ENCODE measurements around the gene TRAF3IP3. TPM values are rescaled to one million over a fixed set of nuclear protein-coding genes. Genes with fewer than 3 reads are reported as not detected.

Gene TRAF3IP3
- total RNA-seq, 2 donors from 2014 or later = 3.6 to 4.7 TPM

DNA sequence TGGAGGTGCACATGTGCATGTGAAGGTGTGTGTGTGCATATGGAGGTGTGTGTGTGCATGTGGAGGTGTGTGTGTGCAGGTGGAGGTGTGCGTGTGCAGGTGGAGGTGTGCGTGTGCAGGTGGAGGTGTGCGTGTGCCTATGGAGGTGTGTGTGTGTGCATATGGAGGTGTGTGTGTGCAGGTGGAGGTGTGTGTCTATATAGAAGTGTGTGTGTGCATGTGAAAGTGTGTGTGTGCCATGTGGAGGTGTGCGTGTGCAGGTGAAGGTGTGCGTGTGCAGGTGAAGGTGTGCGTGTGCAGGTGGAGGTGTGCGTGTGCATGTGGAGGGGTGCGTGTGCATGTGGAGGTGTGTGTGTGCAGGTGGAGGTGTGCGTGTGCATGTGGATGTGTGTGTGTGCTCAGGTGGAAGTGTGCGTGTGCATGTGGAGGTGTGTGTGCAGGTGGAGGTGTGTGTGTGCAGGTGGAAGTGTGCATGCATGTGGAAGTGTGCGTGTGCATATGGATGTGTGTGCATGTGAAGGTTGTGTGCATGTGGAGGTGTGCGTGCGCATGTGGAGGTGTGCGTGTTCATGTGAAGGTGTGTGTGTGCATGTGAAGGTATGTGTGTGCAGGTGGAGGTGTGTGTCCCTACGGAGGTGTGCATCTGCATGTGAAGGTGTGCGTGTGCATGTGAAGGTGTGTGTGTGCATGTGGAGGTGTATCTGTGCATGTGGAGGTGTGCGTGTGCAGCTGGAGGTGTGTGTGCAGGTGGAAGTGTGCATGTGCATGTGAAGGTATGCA, 15.0 kb downstream of the TRAF3IP3 start:
- no peak for ATAC-seq

GRCh38 chr1:209772126-209772525, 16.3 kb downstream of the TRAF3IP3 start:
- Histone ChIP-seq H3K9me3 (no peaks in the 10 kb centered on the region), H3K36me3 (replicated peaks in 1 of 2; ENCODE audit: insufficient read depth in 1 of 2, low read depth in 2 of 2) (no peaks in the 10 kb centered on the region), H3K27ac (no peak overlapping the region), H3K4me1 (peaks cover 15% of the 10 kb centered on the region), H3K4me3 (no peak overlapping the region), H3K27me3 (no peaks in the 10 kb centered on the region)
- no peak for TF ChIP-seq POLR2A (IDR thresholded peaks at IDR 0.05)
- DNase-seq (no peak), ATAC-seq (no peak)
- intact Hi-C loops (cut with DNase I) = no loop called here
- WGBS, 2 donors = 55 to 61% methylated on average over 6 of the region's 6 CpGs

More for the DNA sequence above, 15.0 kb downstream of the TRAF3IP3 start:
- no peak overlapping the region for H3K27ac ChIP-seq
- DNase-seq = no peak
- WGBS, 2 donors = 89 to 91% methylated on average over 17 of the region's 17 CpGs
- no peak for TF ChIP-seq POLR2A (IDR thresholded peaks at IDR 0.05)
- TF ChIP-seq, protein P1, sequence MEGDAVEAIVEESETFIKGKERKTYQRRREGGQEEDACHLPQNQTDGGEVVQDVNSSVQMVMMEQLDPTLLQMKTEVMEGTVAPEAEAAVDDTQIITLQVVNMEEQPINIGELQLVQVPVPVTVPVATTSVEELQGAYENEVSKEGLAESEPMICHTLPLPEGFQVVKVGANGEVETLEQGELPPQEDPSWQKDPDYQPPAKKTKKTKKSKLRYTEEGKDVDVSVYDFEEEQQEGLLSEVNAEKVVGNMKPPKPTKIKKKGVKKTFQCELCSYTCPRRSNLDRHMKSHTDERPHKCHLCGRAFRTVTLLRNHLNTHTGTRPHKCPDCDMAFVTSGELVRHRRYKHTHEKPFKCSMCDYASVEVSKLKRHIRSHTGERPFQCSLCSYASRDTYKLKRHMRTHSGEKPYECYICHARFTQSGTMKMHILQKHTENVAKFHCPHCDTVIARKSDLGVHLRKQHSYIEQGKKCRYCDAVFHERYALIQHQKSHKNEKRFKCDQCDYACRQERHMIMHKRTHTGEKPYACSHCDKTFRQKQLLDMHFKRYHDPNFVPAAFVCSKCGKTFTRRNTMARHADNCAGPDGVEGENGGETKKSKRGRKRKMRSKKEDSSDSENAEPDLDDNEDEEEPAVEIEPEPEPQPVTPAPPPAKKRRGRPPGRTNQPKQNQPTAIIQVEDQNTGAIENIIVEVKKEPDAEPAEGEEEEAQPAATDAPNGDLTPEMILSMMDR (IDR thresholded peaks at IDR 0.05) = no peak
- no peaks in the 10 kb centered on the region for H3K36me3 ChIP-seq (replicated peaks in 1 of 2; ENCODE audit: insufficient read depth in 1 of 2, low read depth in 2 of 2)
- intact Hi-C loops (cut with DNase I) = no loop called here
- no peaks in the 10 kb centered on the region for H3K27me3 ChIP-seq
- H3K9me3 ChIP-seq = no peaks in the 10 kb centered on the region
- peaks cover 15% of the 10 kb centered on the region for H3K4me1 ChIP-seq
- no peak overlapping the region for H3K4me3 ChIP-seq

DNA sequence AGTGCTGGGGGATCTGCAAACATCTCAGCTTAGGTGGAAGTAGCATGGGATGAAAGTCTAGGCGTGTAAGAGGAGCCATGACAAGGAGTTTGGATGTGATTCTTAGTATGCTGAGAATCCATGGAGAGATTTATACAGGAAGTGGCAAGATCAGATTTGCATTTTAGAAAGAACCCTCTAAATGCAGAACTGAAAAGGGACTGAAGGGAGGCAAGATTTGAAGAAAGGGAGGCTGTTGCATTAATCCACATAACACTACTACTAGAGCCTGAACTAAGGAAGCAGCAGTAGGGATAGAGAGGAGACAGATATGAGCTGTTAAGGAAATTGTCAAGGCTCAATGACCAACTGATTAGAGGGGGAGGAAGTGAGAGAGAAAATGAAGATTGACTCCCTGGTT, 18.7 kb downstream of the TRAF3IP3 start:
- H3K4me3 ChIP-seq = no peak overlapping the region
- 77 to 88% methylated on average over 1 of the region's 1 CpG for WGBS, 2 donors
- DNase-seq (no peak), ATAC-seq (no peak)
- peaks cover 3% of the 10 kb centered on the region for H3K4me1 ChIP-seq
- no peak overlapping the region for H3K27ac ChIP-seq
- no peaks in the 10 kb centered on the region for H3K27me3 ChIP-seq
- no peaks in the 10 kb centered on the region for H3K9me3 ChIP-seq
- TF ChIP-seq, protein P1 (IDR thresholded peaks at IDR 0.05) = no peak
- TF ChIP-seq POLR2A (IDR thresholded peaks at IDR 0.05) = no peak
- intact Hi-C loops (cut with DNase I) = no loop called here
- no peaks in the 10 kb centered on the region for H3K36me3 ChIP-seq (replicated peaks in 1 of 2; ENCODE audit: insufficient read depth in 1 of 2, low read depth in 2 of 2)

DNA sequence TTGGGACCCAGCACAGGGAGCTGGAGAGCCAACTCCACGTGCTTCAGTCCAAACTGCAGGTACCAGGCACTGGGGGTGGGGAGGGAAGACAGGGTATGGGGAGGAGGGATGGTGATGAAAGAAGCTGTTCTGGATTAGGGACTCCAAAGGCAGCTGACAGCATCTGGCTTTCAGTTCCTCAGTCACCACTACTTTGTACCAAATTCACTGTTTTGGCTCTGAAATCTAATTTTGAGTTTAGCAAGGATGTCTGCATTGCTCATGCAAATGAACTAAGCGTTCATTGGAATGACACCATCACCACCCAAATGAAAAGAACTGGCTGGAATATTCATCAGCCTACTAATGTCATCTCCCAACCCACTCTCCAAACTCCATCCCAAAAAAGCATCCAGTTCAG, 19.8 kb downstream of the TRAF3IP3 start:
- no peak for ATAC-seq

DNA sequence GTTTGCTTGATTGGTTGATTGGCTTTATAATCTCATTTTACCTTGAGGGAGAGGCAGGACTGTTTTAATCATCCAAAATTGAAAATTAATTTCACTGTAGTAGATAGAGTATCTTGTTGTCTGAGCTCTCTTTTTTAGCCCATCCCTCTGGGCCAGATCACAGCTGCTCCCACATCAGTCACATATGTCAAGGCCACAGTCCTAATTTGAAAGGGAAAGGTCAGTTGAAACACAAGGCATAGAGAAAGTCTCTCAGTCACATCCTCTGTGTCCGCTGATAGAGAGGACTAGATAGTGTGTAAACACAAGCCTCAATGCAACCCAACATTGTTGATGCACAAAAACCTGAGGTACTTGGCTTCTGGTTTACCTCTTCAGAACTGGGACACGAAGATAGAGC, 21.7 kb downstream of the TRAF3IP3 start:
- ATAC-seq = no peak
- Histone ChIP-seq H3K4me3 (no peak overlapping the region), H3K9me3 (no peaks in the 10 kb centered on the region), H3K27ac (no peak overlapping the region), H3K27me3 (no peaks in the 10 kb centered on the region), H3K4me1 (no peaks in the 10 kb centered on the region), H3K36me3 (replicated peaks in 1 of 2; ENCODE audit: insufficient read depth in 1 of 2, low read depth in 2 of 2) (no peaks in the 10 kb centered on the region)
- TF ChIP-seq, protein P1 (IDR thresholded peaks at IDR 0.05) = no peak
- no peak for TF ChIP-seq POLR2A (IDR thresholded peaks at IDR 0.05)
- intact Hi-C loops (cut with DNase I) = no loop called here
- DNase-seq = no peak
- 82 to 92% methylated on average over 2 of the region's 2 CpGs for WGBS, 2 donors

More for the DNA sequence above, 19.8 kb downstream of the TRAF3IP3 start:
- WGBS, 2 donors = 61 to 64% methylated on average over 2 of the region's 2 CpGs
- Histone ChIP-seq H3K4me1 (no peaks in the 10 kb centered on the region), H3K27me3 (no peaks in the 10 kb centered on the region), H3K4me3 (no peak overlapping the region), H3K9me3 (no peaks in the 10 kb centered on the region), H3K36me3 (replicated peaks in 1 of 2; ENCODE audit: insufficient read depth in 1 of 2, low read depth in 2 of 2) (no peaks in the 10 kb centered on the region), H3K27ac (no peak overlapping the region)
- DNase-seq = no peak
- intact Hi-C loops (cut with DNase I) = no loop called here
- TF ChIP-seq, protein P1 (IDR thresholded peaks at IDR 0.05) = no peak
- no peak for TF ChIP-seq POLR2A (IDR thresholded peaks at IDR 0.05)

Data from body of pancreas (tissue), 4 donors.